NCI-H345 treated with DMSO at 0.1 percent for 48 hours (cell line): ENCODE results near the gene FKBP15.

Source experiments
- DNase-seq: peaks from one replicate; lab custom pipeline; 2025; ENCODE audit not compliant: unreplicated experiment; lab: John Stamatoyannopoulos, UW

Gene FKBP15

DNA sequence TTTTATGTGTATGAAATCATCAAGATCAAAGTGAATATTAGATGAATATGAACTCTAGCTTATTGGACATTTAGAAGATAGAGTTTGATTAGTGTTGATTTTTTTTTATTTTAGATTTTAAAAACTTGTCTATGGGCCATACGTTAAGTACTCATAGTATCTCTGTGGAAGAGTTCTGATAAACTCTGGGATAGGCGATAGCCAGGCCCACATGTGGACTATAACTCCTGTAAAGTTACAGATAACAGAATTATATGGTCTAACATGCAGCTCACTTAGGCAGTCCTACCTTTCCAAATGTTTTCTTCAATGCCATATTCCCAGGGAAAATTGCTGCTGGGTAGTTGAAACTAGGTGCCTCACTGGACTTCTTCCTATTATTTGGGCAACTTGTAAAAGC, 10.6 kb upstream of the FKBP15 start:
- no peak for DNase-seq

DNA sequence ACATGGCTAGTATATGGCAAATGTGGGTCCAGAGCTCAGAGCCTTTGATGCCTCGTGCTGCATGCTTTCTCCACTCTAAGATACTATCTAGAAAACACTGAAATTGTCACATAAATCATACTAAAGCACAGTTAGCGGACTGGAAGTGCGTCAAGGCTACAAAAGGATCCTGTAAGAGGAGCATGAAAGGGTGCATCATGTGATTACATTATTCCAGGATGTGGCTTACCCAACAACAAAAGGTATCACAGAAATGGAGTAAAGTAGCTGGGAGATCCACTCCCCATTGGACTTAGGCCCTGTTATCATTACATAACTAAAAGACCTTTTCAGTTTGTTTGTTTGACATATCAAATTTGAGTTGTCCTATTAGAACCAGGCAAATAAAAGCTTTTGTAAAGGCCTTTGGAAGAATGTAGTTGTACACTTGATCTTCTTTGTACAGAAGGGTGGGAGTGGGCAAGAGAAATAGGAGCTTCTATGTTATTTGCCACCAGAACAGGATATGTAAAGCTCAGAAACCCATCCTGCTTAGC, 7.1 kb upstream of the FKBP15 start:
- DNase-seq = no peak

DNA sequence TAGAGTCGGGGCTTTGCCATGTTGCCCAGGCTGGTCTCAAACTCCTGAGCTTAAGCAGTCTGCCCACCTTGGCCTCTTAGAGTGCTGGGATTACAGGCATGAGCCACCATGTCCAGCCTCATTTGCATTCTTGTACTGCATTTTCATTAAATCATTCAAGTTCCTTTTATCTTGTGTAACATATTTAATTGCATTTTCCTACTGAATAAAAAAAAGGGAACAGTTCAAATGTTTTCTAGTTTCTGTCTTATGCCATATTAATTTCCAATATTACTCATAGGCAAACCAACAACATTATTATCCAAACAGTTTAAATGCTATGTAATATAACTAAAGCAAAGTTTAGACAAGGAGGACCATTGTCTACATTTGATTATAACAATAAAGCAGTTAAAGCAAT, 6.4 kb upstream of the FKBP15 start:
- no peak for DNase-seq

DNA sequence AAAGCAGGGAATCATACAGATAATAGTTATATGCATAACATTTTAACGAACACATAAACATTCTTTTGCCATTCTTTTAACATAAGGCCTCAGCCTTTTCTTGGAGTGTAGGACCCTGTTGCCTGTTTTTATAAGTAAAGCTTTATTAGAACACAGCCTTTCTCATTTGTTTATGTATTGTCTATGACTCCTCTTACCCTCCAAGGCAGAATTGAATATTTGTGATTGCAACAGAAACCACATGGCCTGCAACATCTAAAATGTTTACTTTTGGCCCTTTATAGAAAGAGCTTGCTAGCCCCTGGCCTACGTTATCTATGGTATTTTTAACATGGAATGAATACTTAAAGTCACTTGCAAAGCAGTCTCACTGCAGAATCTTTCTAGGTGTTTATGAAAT, 2.9 kb upstream of the FKBP15 start:
- no peak for DNase-seq

DNA sequence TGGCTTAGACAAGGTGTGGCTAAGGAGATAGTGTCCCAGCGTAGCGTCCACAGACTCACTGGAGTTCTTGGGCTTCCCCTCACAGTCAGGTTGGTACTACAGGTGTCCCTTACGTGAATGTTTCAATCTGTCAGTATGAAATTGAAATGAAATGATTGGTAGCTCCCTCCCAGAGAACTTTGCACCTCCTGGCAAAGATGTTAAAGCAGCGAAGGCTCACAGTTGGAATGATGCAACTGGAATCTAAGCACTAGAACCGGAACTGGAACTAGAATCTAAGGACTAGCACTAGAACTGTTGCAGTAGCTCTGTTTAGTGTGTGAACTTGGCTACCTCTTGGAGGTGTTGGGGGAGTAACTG, 1.4 kb upstream of the FKBP15 start:
- no peak for DNase-seq

DNA sequence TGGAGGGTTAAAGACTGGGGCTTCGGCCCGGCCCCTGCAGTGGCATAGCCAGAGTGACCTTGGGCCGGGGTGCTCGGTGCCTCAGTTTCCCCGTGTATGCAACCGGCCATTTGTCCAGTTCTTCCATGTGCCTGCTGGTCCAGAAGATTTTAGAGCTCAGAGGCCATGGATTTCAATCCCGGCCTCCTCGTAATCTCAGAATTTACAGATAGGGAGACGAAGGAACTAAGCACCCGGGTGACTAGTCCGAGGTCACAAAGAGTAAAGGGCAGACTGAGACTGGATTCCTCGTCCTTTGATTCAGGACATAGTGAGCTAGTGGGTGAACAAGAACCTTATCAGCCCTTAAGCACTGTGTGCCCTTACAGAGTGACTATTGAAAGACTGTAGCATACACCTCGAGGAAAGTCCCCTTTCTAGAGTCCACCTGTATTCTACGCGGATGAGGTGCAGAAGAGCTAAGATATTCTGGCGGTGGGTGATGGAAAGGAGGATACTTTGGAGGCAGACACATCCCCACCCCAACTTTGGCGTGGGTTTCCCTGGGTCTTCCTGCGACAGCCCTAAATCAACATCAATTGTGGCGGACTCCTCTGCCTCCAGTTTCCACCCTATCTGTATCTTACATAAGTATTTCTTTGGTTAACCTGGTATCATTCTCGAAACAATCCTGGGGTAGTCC, 864 bp upstream of the FKBP15 start:
- no peak for DNase-seq

DNA sequence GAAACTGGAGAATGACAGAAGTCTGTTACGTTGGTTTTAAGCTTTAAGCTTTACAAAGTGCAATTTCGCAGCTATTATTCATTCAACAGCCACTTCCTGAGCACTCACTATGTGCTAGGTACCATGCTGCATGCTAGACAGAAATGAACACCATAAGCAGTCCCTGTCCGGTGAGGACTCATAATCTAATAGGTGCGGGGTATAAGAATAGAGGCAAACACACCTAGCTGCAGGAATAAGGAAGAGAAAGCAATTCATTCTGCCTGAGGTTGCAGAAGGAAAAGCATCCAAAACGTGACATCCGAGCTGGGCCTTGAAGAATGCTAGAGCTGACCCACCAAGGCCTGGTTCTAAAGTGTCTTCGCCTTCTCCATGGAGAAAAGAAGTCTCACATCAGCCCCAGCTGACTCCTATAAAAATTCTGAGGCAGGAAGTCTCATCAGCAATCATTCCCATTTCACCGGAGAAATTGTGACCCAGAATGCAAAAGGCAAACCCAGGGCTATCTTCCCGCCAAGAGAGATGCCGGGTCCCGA, 542 bp downstream of the FKBP15 start:
- DNase-seq = no peak

DNA sequence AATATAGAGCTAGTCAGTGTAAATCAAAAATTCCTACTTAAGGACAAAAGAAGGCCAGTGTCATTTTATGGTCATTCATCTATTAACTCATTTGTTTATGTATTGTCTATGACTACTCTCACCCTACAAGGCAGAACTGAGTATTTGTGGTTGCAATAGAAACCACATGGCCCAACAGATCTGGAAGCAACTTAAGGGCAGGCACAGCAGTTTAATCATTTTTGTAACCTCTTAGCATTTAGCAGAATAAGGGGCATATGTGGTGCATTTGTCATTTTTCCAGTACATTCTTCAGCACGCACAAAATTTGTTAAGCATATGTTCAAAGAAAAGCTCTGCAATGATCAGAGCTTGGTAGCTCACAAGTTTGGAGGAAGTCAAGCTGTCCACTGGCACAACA, 1.1 kb downstream of the FKBP15 start:
- no peak for DNase-seq

DNA sequence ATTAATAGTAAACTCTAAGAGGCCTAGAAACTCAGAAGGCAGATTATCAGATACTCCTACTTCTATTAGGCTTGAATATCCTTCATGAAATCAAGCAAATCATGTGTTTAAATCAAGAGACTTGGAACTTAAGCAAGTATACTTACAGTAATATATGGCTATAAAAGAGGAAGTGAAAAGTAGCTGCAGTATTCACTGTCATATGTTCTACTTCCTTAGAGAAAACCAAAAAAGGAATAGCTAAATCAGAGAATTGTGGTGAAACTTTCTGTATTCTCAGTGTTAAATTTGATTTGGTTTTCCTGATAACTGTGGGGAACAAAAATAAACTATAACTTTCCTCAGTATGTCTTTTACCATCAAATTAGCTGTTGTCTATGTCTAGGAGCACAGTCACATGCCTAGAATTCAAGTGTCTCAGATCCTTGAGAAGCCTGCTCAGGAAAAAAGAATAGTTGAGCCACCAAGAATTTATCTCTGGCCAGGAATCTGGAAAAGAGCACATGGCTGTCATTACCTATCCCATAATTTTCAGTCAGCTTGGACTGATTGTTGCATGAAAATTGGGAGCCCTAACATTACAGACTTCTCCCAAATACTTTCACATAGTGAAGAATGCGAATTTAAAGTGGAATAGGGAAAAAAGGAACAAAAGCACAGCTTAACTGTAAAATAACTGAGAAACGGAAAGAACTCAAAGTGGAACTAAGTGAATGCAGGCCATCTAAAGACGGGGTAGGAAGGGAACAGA, 1.7 kb downstream of the FKBP15 start:
- DNase-seq = no peak

DNA sequence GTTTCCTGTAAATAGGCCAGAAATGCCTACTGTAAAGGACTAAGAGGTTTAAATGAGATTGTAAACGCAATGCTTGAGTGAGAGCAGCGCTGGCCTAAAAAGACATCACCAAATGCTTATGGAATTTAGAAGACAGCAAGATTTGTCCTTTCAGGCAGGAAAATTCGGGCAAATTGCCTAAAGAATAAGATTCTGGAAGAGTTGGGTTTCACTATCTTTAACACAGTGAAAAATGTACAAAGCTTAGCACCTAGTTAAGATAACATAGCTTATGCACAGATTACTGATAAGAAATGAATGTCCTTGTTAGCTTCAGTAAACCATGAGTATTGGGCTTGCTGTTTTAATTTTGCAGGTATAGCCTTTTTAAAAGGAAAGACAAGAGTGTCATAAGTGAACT, 4.7 kb downstream of the FKBP15 start:
- no peak for DNase-seq

DNA sequence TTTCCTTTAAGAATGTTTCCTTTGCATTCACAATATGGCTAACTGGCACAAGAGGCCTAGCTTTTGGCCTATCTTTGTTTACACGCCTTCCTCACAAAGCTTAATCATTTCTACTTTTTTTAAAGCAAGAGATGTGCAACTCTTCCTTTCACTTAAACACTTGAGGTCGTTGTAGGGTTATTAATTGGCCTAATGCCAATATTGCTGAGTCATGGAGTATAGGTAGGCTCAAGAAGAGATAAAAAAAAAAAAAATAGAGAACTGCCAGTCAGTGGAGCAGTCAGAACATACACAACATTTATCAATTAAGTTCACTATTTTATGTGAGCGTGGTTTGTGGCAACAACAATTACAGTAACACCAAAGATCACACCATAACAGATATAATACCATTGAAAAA, 5.9 kb downstream of the FKBP15 start:
- no peak for DNase-seq

DNA sequence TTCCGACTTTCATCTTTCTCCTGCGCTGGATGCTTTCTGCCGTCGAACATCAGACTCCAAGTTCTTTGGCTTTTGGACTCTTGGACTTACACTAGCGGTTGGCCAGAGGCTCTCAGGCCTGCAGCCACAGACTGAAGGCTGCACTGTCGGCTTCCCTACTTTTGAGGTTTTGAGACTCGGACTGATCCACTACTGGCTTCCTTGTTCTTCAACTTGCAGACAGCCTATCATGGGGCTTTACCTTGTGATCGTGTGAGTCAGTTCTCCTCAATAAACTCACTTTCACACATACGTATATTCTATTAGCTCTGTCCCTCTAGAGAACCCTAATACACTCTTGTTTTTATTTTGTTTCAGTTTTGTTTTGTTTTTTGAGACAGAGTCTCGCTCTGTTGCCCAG, 10.3 kb downstream of the FKBP15 start:
- no peak for DNase-seq

DNA sequence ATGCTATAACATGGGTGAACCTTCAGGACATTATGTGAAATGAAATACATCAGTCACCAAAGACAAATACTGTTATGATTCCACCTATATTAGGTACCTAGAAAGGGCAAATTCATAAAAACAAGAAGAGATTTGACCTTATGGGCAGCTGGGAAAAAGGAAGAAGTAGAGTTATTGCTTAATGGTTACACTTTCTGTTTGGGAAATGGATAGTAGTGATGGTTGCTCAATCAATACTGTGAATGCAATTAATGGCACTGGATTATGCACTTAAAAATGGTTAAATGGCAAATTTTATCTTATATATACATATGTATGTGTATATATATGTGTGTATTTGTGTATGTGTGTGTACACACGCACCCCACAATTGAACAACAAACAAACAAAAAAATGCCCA, 15.2 kb downstream of the FKBP15 start:
- DNase-seq = no peak

DNA sequence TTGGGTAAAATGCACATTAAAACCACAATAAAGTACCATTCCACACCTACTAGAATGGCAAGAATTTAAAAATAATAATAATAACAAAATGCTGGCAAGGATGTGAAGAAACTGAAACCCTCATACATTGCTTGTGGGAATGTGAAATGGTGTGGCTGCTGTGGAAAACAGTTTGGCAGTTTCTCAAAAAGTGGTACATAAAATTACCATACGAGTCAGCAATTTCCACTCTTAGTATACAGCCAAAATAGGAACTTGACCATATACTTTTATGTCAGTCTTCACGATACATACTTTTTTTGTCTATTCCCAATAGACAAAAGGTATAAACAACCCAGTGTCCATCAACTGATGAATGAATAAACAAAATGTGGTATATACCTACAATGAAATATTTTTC, 15.6 kb downstream of the FKBP15 start:
- no peak for DNase-seq

DNA sequence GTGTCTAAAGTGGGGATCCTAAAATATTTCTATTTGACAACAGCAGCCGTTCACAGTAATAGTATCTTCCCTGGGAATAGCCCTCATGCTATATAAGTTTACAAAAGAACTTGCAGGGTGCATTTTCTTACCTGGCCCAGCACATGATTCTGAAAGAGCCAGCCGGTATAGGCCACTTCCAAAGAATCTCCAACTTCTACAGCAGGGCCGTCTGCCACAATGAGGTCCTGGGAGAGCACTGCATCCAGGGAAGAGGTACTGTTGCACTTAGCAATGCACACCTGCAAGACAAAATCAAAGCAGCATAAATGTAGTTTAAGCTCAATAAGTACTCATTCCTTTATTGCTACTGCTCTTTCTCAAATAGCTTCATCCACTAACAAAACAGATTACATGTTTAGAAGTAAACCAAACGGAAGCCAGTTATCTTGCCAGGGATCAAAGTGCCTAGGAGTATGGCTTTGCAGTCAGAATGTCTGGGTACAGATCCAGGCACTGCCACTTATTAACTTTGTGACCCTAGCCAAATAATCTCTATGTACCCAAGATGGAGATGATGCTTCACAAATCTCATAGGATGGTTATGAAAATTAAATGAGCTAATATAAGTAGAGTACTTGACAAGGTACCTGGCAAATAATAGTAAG, 21.3 kb downstream of the FKBP15 start:
- DNase-seq = no peak

DNA sequence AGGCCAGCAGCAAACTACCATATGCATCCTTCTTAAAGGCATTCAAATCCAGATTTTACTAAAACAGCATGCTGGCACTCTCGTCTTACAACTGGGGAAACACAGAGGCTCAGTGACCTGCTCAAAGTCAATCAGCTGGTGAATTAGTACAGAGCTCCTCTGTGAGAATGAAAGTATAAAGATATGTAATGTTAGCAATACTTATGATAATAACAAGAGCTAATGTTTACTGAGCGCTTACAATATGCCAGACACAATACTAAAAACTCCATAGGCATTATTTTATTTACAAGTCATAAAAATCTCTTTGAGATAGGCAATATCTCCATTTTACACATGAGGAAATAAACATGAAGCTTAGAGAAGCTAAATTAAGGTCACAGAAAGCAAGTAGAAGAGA, 28.6 kb downstream of the FKBP15 start:
- DNase-seq = no peak

DNA sequence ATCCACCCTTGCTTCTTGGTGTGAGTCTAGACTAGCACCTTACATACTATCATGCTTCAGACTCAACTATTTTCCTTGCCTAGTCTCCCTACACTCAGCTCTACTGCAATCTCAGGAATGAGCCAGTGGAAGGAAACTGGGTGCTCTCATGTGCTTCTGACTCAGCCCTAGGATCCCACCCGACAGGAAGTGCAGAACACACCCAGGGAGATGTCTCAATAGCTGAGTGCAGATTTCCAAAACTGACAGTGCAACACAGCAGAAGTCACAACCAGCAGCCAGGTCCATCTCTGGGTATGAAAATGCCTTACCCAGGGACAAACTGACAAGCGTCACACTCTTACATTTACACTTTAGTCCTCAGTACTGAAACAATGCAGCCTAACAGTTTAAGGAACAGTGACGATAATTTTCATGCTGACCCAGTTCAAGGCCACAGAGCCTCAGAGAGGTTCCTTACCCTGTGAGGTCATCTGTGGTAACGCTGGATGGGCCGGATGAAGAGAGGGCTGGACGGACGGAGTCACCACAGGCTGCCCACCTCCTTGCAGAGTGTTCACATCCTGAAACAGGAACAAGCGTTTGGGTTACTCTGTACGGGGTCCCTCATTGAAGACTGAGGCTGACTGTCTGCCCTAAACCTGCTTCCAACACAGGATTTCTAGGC, 33.0 kb downstream of the FKBP15 start:
- DNase-seq = no peak

DNA sequence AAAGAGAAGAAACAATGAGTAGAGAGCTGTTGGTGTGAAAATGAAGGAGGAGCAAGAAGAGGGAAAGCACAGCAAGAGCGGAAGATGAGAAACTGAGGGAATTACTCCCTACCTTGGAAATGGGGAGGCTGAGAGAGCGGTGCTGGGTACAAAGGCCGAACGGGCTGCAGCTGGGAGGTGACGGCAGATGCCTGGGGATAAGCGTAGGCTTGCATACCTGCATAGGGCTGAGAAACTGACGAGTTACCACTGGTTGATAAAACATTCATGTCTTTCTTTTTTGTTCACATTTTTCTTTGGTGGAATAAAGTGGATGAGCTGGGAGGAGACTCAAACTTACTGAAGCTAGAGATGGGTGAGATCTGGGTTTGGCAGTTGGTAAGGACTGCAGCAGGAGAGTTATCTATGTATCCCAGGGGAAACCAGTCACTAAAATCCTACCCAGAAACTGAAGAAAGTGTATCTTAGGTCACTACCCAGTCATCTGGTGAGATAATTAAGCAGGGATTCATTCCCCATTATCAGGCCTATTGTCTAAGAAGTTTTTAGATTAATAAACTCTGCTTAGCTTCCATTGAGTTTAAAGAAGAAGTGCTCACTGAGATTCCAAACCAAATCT, 34.8 kb downstream of the FKBP15 start:
- DNase-seq = no peak

DNA sequence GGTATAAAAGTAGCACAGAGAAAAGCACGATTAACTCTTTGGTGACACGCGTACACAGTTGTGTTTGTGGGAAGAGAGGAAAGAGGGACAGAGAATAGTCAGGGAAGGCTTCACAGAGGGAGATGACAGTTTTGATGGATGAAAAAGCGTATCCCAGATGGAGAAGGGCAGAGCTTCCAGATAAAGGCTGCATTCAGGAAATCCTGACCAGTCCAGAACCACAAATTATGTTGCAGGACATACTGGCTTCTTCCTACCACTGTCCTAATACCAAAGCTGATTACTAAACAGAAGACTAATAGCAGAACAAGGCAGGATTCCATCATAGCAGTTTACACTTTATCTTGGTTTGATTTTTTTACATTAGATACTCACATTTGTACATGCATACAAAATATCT, 35.8 kb downstream of the FKBP15 start:
- DNase-seq = no peak

DNA sequence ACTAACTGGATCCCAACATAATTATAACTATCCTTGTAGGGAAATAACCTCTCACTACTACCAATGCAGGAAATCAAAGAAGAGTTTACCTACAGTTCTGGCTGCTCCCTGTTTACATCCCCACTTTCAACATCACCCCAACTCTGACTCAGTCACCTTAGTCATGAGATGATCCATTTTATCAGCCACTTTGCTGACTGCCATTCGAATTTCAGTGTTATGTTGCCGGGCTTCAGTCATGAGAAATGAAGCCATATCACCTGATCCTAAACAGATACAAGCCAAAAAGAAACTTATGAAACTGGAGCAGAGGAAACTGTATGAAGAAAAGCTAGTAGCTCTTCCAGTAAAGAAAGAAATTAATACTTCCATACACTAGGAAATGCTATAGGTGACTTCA, 36.5 kb downstream of the FKBP15 start:
- DNase-seq = no peak

DNA sequence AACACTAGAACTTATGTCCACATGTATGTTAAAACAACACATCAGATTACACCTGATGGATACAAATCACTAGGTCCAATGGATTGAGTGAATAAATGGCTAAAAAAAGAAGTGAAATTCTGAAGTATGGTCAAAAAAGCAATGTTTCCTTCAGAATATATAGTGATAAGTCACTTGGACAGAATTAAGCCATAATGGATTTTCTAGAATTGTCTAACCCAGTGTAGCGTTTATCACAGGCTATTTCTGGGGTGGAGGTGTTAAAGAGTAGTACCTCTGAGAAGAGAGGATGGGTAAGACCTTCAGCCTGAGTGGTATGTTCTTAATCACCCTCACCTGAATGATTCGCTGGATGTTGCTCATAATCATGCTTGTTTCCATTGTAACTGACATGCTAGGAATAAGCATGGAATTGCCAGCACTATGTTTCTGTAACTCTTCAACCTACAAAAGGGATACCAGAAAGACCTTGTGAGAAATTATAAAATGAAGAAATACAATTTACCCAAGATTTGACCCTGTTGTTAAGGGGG, 37.1 kb downstream of the FKBP15 start:
- no peak for DNase-seq
